Activated T-helper 2 cell treated with anti-CD3 and anti-CD28 coated beads, Interferon-gamma antibody, Interleukin-2, Interleukin-4, amounts not matched to agents 10 μg/mL and 5 μg/mL and 100 μg/mL, durations not matched to agents 14 hours and 24 hours and 36 hours (primary cell): ENCODE data around the gene FABP2. TPM values are rescaled to one million over a fixed set of nuclear protein-coding genes. Genes with fewer than 3 reads are reported as not detected.

Experiments used
- DNase-seq: peaks from one replicate; pipeline ENCODE4 v3.0.0; 2021; ENCODE audit warnings: low spot score
- H3K27ac Mint-ChIP-seq: one replicate; pipeline ENCODE4 v1.8.0; 2021; ENCODE audit warnings: mixed read lengths
- H3K27me3 Mint-ChIP-seq: one replicate; pipeline ENCODE4 v1.8.0; 2021; ENCODE audit warnings: low read depth, mixed read lengths
- H3K36me3 Mint-ChIP-seq: one replicate; pipeline ENCODE4 v1.8.0; 2021; ENCODE audit warnings: low read depth, mixed read lengths
- H3K4me1 Mint-ChIP-seq: one replicate; pipeline ENCODE4 v1.8.0; 2021; ENCODE audit warnings: low read depth, mixed read lengths
- H3K4me3 Mint-ChIP-seq: one replicate; pipeline ENCODE4 v1.8.0; 2021; ENCODE audit warnings: low read depth, mild to moderate bottlenecking, moderate library complexity, mixed read lengths
- H3K9me3 Mint-ChIP-seq: one replicate; pipeline ENCODE4 v1.8.0; 2021; ENCODE audit warnings: mixed read lengths
- intact Hi-C: fragments of 100-400 bp; cut with micrococcal nuclease; formaldehyde crosslinking; loops from one replicate; pipeline ENCODE4 v1.15.1; 2023
- total RNA-seq: library from RNA; stranded (reverse); gene quantifications from 2 replicates; pipeline ENCODE4 v1.2.3, GENCODE V29; 2022

The FABP2 gene
- total RNA-seq, 1 donor from 2014 or later: not detected

GRCh38 chr4:119303587-119304305, 18.2 kb downstream of the FABP2 start:
- Mint-ChIP-seq H3K4me3 (no peak overlapping the region), H3K27ac (no peak overlapping the region), H3K9me3 (no peaks in the 10 kb centered on the region), H3K4me1 (peaks cover 28% of the 10 kb centered on the region), H3K27me3 (peaks cover 10% of the 10 kb centered on the region), H3K36me3 (peaks cover 18% of the 10 kb centered on the region)
- intact Hi-C loops: loop anchor here (10.0 kb wide), 1 partner anchor 469 kb away; the partner anchor contains the start of gene SEC24D
- no peak for DNase-seq

- H3K27ac Mint-ChIP-seq: no peak overlapping the region
- no peak overlapping the region for H3K4me3 Mint-ChIP-seq
- no peaks in the 10 kb centered on the region for H3K9me3 Mint-ChIP-seq
- DNase-seq: no peak
- peaks cover 37% of the 10 kb centered on the region for H3K4me1 Mint-ChIP-seq
- peaks cover 29% of the 10 kb centered on the region for H3K36me3 Mint-ChIP-seq
- intact Hi-C loops: loop anchor here (10.0 kb wide), 1 partner anchor 467 kb away; the partner anchor contains the start of gene SEC24D
- H3K27me3 Mint-ChIP-seq: peaks cover 5% of the 10 kb centered on the region
Measured at GRCh38 chr4:119302073-119302832, 19.7 kb downstream of the FABP2 start.

GRCh38 chr4:119300101-119300978, 21.6 kb downstream of the FABP2 start:
- Mint-ChIP-seq H3K9me3 (no peaks in the 10 kb centered on the region), H3K4me1 (peaks cover 34% of the 10 kb centered on the region), H3K4me3 (peak overlapping the region; percentile 92), H3K27ac (peak overlapping the region; percentile 97), H3K27me3 (peaks cover 3% of the 10 kb centered on the region), H3K36me3 (peaks cover 43% of the 10 kb centered on the region)
- intact Hi-C loops: loop anchor here (1.0 to 10.0 kb wide), 5 partner anchors 62 to 710 kb away; partner anchors contain the start of genes SEC24D and USP53
- peak; percentile 93 for DNase-seq

- Mint-ChIP-seq H3K9me3 (no peaks in the 10 kb centered on the region), H3K4me1 (peaks cover 34% of the 10 kb centered on the region), H3K36me3 (peaks cover 43% of the 10 kb centered on the region), H3K27me3 (peaks cover 3% of the 10 kb centered on the region), H3K27ac (peak overlapping the region; percentile 97), H3K4me3 (peak overlapping the region; percentile 92)
- intact Hi-C loops: loop anchor here (1.0 to 10.0 kb wide), 5 partner anchors 61 to 709 kb away; partner anchors contain the start of genes SEC24D and USP53
- no peak for DNase-seq
Measured at GRCh38 chr4:119299741-119300100, 22.2 kb downstream of the FABP2 start.

- intact Hi-C loops: no loop called here
- Mint-ChIP-seq H3K27me3 (peaks cover 3% of the 10 kb centered on the region), H3K9me3 (no peaks in the 10 kb centered on the region), H3K4me3 (peak overlapping the region; percentile 92), H3K4me1 (peaks cover 34% of the 10 kb centered on the region), H3K27ac (peak overlapping the region; percentile 97), H3K36me3 (peaks cover 43% of the 10 kb centered on the region)
- DNase-seq: no peak
Measured at GRCh38 chr4:119299260-119299671, 22.7 kb downstream of the FABP2 start.

- Mint-ChIP-seq H3K27ac (no peak overlapping the region), H3K4me3 (peak overlapping the region; percentile 92), H3K4me1 (peaks cover 34% of the 10 kb centered on the region), H3K27me3 (no peaks in the 10 kb centered on the region), H3K36me3 (peaks cover 45% of the 10 kb centered on the region), H3K9me3 (no peaks in the 10 kb centered on the region)
- intact Hi-C loops: no loop called here
- DNase-seq: no peak
Measured at GRCh38 chr4:119297795-119298194, 24.1 kb downstream of the FABP2 start.

- DNase-seq: no peak
- Mint-ChIP-seq H3K9me3 (no peaks in the 10 kb centered on the region), H3K4me3 (no peak overlapping the region), H3K4me1 (peaks cover 27% of the 10 kb centered on the region), H3K27me3 (no peaks in the 10 kb centered on the region), H3K27ac (no peak overlapping the region), H3K36me3 (peaks cover 51% of the 10 kb centered on the region)
- intact Hi-C loops: no loop called here
Measured at GRCh38 chr4:119296356-119296755, 25.6 kb downstream of the FABP2 start.

- Mint-ChIP-seq H3K4me1 (no peaks in the 10 kb centered on the region), H3K27ac (no peak overlapping the region), H3K27me3 (no peaks in the 10 kb centered on the region), H3K36me3 (peaks cover 8% of the 10 kb centered on the region), H3K9me3 (no peaks in the 10 kb centered on the region), H3K4me3 (no peak overlapping the region)
- DNase-seq: no peak
- intact Hi-C loops: no loop called here
Measured at GRCh38 chr4:119290598-119290997, 31.3 kb downstream of the FABP2 start.

GRCh38 chr4:119289313-119289712, 32.6 kb downstream of the FABP2 start:
- no peak for DNase-seq
- Mint-ChIP-seq H3K27ac (no peak overlapping the region), H3K4me1 (peaks cover 7% of the 10 kb centered on the region), H3K27me3 (no peaks in the 10 kb centered on the region), H3K9me3 (no peaks in the 10 kb centered on the region), H3K36me3 (peaks cover 8% of the 10 kb centered on the region), H3K4me3 (no peak overlapping the region)
- intact Hi-C loops: loop anchor here (5.0 to 10.0 kb wide), 2 partner anchors 77 to 525 kb away; partner anchors contain the start of gene USP53

GRCh38 chr4:119286377-119287002, 35.4 kb downstream of the FABP2 start:
- DNase-seq: no peak

GRCh38 chr4:119284876-119285780, 36.8 kb downstream of the FABP2 start:
- H3K36me3 Mint-ChIP-seq: peaks cover 4% of the 10 kb centered on the region
- H3K9me3 Mint-ChIP-seq: no peaks in the 10 kb centered on the region
- no peak for DNase-seq
- H3K4me3 Mint-ChIP-seq: peak overlapping the region; percentile 66
- H3K27ac Mint-ChIP-seq: peak overlapping the region; percentile 5
- H3K27me3 Mint-ChIP-seq: no peaks in the 10 kb centered on the region
- H3K4me1 Mint-ChIP-seq: peaks cover 21% of the 10 kb centered on the region
- intact Hi-C loops: loop anchor here (5.0 to 10.0 kb wide), 2 partner anchors 73 to 520 kb away; partner anchors contain the start of gene USP53

More at GRCh38 chr4:119286377-119287002, 35.4 kb downstream of the FABP2 start:
- Mint-ChIP-seq H3K27me3 (no peaks in the 10 kb centered on the region), H3K4me1 (peaks cover 15% of the 10 kb centered on the region), H3K9me3 (no peaks in the 10 kb centered on the region), H3K27ac (no peak overlapping the region), H3K4me3 (no peak overlapping the region), H3K36me3 (no peaks in the 10 kb centered on the region)
- intact Hi-C loops: loop anchor here (1.0 to 10.0 kb wide), 4 partner anchors 74 to 522 kb away; partner anchors contain the start of gene USP53
